ENCODE data around the gene DOCK9. TPM values are rescaled to one million over a fixed set of nuclear protein-coding genes. Genes with fewer than 3 reads are reported as not detected.

Gene DOCK9
- total RNA-seq, 1 experiment from 2014 or later = 36.6 TPM

GRCh38 chr13:98962901-98963590, 14.8 kb downstream of the DOCK9 start:
- H3K9me3 Mint-ChIP-seq = peaks cover 5% of the 10 kb centered on the region; the same call in 1 of the 2 replicates
- TF ChIP-seq NR3C1 (CRISPR knock-in tag; conservative IDR thresholded peaks at IDR 0.05; ENCODE audit: low read depth) (no peak), STAT6 (CRISPR knock-in tag; conservative IDR thresholded peaks at IDR 0.05; ENCODE audit: low read depth) (no peak), FOXP1 (CRISPR knock-in tag; IDR thresholded peaks at IDR 0.05; ENCODE audit: borderline replicate concordance) (no peak), USF1 (CRISPR knock-in tag; IDR thresholded peaks at IDR 0.05) (no peak), TEAD1 (CRISPR knock-in tag; IDR thresholded peaks at IDR 0.05) (no peak), NFATC4 (CRISPR knock-in tag; IDR thresholded peaks at IDR 0.05) (no peak), ZSCAN18 (CRISPR knock-in tag; IDR thresholded peaks at IDR 0.05) (no peak), AFF4 (CRISPR knock-in tag; IDR thresholded peaks at IDR 0.05; ENCODE audit: borderline replicate concordance) (no peak), EMX1 (CRISPR knock-in tag; IDR thresholded peaks at IDR 0.05) (no peak), JAZF1 (CRISPR knock-in tag; IDR thresholded peaks at IDR 0.05) (no peak), CTCF (IDR thresholded peaks at IDR 0.05) (no peak), HMGXB4 (CRISPR knock-in tag; IDR thresholded peaks at IDR 0.05) (no peak)
- no peaks in the 10 kb centered on the region; the same call in 1 of the 2 replicates for H3K27me3 Mint-ChIP-seq (ENCODE audit: low read depth)
- peaks cover 11% of the 10 kb centered on the region for H3K4me1 Mint-ChIP-seq
- POLR2A ChIA-PET = no interaction called here
- H3K4me3 Mint-ChIP-seq = no peak overlapping the region
- no peaks in the 10 kb centered on the region for H3K36me3 Mint-ChIP-seq
- H3K27ac Mint-ChIP-seq = no peak overlapping the region
- ATAC-seq = no peak
- no peak for DNase-seq (ENCODE audit: low spot score)
- CTCF ChIA-PET = interaction anchor here (1.7 kb wide), 1 partner anchor 66 kb away, joined by 4 read pairs; no protein-coding TSS in a partner anchor

Data from WTC11 (cell line).